SK-N-SH treated with all-trans-retinoic acid at 6 μM for 48 hours (cell line): ENCODE data around the gene CYP4F22.

Experiments used
- CSDC2 ChIP-seq: fragments of 250-450 bp; sonication (Bioruptor Pico); IDR thresholded peaks from 2 replicates; pipeline ENCODE4 v1.5.0; 2020; ENCODE audit warnings: mild to moderate bottlenecking, moderate library complexity
- ESRRG ChIP-seq: fragments of 250-450 bp; sonication (Bioruptor Pico); IDR thresholded peaks from 2 replicates; pipeline ENCODE4 v1.6.1; 2021; ENCODE audit warnings: mild to moderate bottlenecking
- ISL1 ChIP-seq: fragments of 250-450 bp; sonication (Bioruptor Pico); IDR thresholded peaks from 2 replicates; pipeline ENCODE4 v2.1.2; 2022; ENCODE audit warnings: mild to moderate bottlenecking, moderate library complexity
- OSR1 ChIP-seq: fragments of 250-450 bp; sonication (Bioruptor Pico); IDR thresholded peaks from 2 replicates; pipeline ENCODE4 v1.8.0; 2022; ENCODE audit warnings: moderate library complexity, mild to moderate bottlenecking, inconsistent platforms
- PPARA ChIP-seq: fragments of 250-450 bp; sonication (Bioruptor Pico); IDR thresholded peaks from 2 replicates; pipeline ENCODE4 v1.5.0; 2020; ENCODE audit warnings: mild to moderate bottlenecking, borderline replicate concordance
- RARB ChIP-seq: fragments of 250-450 bp; sonication (Bioruptor Pico); IDR thresholded peaks from 2 replicates; pipeline ENCODE4 v1.8.0; 2021; ENCODE audit warnings: mild to moderate bottlenecking, moderate library complexity
- SNAI2 ChIP-seq: fragments of 250-450 bp; sonication (Bioruptor Pico); IDR thresholded peaks from 2 replicates; pipeline ENCODE4 v1.5.0; 2020; ENCODE audit warnings: mild to moderate bottlenecking, moderate library complexity
- TOX ChIP-seq: fragments of 250-450 bp; sonication (Bioruptor Pico); IDR thresholded peaks from 2 replicates; pipeline ENCODE4 v1.8.0; 2021; ENCODE audit warnings: mild to moderate bottlenecking, moderate library complexity, borderline replicate concordance
- ZC3H10 ChIP-seq: fragments of 250-450 bp; sonication (Bioruptor Pico); IDR thresholded peaks from 2 replicates; pipeline ENCODE4 v1.5.1; 2021; ENCODE audit warnings: mild to moderate bottlenecking, moderate library complexity
- ZFP3 ChIP-seq: fragments of 250-450 bp; sonication (Bioruptor Pico); IDR thresholded peaks from 2 replicates; pipeline ENCODE4 v1.5.0; 2020; ENCODE audit warnings: mild to moderate bottlenecking, moderate library complexity
- ZNF70 ChIP-seq: fragments of 450-650 bp; formaldehyde crosslinking; IDR thresholded peaks from 2 replicates; pipeline ENCODE4 v1.5.0; 2020; ENCODE audit warnings: mild to moderate bottlenecking, moderate library complexity
- ZNF8 ChIP-seq: fragments of 450-650 bp; formaldehyde crosslinking; IDR thresholded peaks from 2 replicates; pipeline ENCODE4 v1.5.0; 2020; ENCODE audit warnings: mild to moderate bottlenecking, moderate library complexity
- TF ChIP-seq, protein P1 (sequence below): fragments of 250-450 bp; sonication (Bioruptor Pico); IDR thresholded peaks from 2 replicates; pipeline ENCODE4 v1.8.0; 2020; ENCODE audit warnings: mild to moderate bottlenecking, moderate library complexity, borderline replicate concordance
- TF ChIP-seq, protein P2 (sequence below): fragments of 250-450 bp; sonication (Bioruptor Pico); IDR thresholded peaks from 2 replicates; pipeline ENCODE4 v1.5.0; 2020; ENCODE audit warnings: mild to moderate bottlenecking, moderate library complexity

DNA sequence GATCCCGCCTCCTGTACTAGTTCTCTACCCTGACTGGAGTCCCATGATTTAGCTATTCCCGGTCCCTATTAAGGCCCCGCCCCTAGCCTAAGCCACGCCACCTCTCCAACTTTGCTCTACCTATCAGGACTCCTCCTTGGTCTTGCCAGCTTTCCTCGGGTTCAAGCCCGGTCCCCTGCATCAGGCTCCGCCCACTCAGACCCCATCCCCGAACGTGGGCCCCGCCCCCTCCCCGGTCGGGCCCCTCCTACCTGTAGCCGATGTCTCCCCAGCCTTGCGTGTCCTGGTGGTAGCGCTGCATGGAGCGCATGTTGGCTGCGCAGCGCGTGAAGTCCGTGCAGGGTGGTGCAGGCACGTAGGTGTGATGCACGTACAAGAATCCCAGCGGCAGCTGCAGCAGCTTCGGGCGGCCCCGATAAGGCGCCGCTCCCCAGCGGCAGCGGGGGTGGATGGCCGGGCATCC, 36.7 kb upstream of the CYP4F22 start:
- TF ChIP-seq TOX (no peak), ZNF8 (CRISPR knock-in tag) (no peak), RARB (CRISPR knock-in tag) (no peak), PPARA (CRISPR knock-in tag) (no peak), CSDC2 (CRISPR knock-in tag) (no peak), ZFP3 (CRISPR knock-in tag) (no peak), SNAI2 (no peak), OSR1 (CRISPR knock-in tag) (no peak), ISL1 (CRISPR knock-in tag) (no peak), ZNF70 (no peak), ESRRG (CRISPR knock-in tag) (no peak), ZC3H10 (CRISPR knock-in tag) (no peak)
- TF ChIP-seq, protein P1, sequence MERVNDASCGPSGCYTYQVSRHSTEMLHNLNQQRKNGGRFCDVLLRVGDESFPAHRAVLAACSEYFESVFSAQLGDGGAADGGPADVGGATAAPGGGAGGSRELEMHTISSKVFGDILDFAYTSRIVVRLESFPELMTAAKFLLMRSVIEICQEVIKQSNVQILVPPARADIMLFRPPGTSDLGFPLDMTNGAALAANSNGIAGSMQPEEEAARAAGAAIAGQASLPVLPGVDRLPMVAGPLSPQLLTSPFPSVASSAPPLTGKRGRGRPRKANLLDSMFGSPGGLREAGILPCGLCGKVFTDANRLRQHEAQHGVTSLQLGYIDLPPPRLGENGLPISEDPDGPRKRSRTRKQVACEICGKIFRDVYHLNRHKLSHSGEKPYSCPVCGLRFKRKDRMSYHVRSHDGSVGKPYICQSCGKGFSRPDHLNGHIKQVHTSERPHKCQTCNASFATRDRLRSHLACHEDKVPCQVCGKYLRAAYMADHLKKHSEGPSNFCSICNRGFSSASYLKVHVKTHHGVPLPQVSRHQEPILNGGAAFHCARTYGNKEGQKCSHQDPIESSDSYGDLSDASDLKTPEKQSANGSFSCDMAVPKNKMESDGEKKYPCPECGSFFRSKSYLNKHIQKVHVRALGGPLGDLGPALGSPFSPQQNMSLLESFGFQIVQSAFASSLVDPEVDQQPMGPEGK = no peak
- TF ChIP-seq, protein P2, sequence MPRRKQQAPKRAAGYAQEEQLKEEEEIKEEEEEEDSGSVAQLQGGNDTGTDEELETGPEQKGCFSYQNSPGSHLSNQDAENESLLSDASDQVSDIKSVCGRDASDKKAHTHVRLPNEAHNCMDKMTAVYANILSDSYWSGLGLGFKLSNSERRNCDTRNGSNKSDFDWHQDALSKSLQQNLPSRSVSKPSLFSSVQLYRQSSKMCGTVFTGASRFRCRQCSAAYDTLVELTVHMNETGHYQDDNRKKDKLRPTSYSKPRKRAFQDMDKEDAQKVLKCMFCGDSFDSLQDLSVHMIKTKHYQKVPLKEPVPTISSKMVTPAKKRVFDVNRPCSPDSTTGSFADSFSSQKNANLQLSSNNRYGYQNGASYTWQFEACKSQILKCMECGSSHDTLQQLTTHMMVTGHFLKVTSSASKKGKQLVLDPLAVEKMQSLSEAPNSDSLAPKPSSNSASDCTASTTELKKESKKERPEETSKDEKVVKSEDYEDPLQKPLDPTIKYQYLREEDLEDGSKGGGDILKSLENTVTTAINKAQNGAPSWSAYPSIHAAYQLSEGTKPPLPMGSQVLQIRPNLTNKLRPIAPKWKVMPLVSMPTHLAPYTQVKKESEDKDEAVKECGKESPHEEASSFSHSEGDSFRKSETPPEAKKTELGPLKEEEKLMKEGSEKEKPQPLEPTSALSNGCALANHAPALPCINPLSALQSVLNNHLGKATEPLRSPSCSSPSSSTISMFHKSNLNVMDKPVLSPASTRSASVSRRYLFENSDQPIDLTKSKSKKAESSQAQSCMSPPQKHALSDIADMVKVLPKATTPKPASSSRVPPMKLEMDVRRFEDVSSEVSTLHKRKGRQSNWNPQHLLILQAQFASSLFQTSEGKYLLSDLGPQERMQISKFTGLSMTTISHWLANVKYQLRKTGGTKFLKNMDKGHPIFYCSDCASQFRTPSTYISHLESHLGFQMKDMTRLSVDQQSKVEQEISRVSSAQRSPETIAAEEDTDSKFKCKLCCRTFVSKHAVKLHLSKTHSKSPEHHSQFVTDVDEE (CRISPR knock-in tag) = no peak
